ENCODE results near the gene DOCK6. TPM values are rescaled to one million over a fixed set of nuclear protein-coding genes. Genes with fewer than 3 reads are reported as not detected.

The DOCK6 gene
- total RNA-seq, 1 donor from 2014 or later = 86.9 TPM

- Mint-ChIP-seq H3K4me3 (ENCODE audit: unreplicated experiment) (no peak overlapping the region), H3K36me3 (ENCODE audit: unreplicated experiment) (peaks cover 9% of the 10 kb centered on the region), H3K4me1 (ENCODE audit: unreplicated experiment) (peaks cover 37% of the 10 kb centered on the region), H3K27ac (ENCODE audit: unreplicated experiment) (peak overlapping the region; percentile 95), H3K9me3 (ENCODE audit: unreplicated experiment) (no peaks in the 10 kb centered on the region), H3K27me3 (ENCODE audit: unreplicated experiment) (no peaks in the 10 kb centered on the region)
- no peak for DNase-seq (ENCODE audit: extremely low spot score, unreplicated experiment)
- TF ChIP-seq CTCF (IDR thresholded peaks at IDR 0.05) = peak; percentile 27
Measured at GRCh38 chr19:11204076-11204602, 58.2 kb downstream of the DOCK6 start.

- H3K27me3 Mint-ChIP-seq (ENCODE audit: unreplicated experiment) = no peaks in the 10 kb centered on the region
- H3K36me3 Mint-ChIP-seq (ENCODE audit: unreplicated experiment) = peaks cover 7% of the 10 kb centered on the region
- no peak overlapping the region for H3K4me3 Mint-ChIP-seq (ENCODE audit: unreplicated experiment)
- peak overlapping the region; percentile 95 for H3K27ac Mint-ChIP-seq (ENCODE audit: unreplicated experiment)
- peaks cover 43% of the 10 kb centered on the region for H3K4me1 Mint-ChIP-seq (ENCODE audit: unreplicated experiment)
- TF ChIP-seq CTCF (IDR thresholded peaks at IDR 0.05) = peak; percentile 84
- H3K9me3 Mint-ChIP-seq (ENCODE audit: unreplicated experiment) = no peaks in the 10 kb centered on the region
- peak; percentile 92 for DNase-seq (ENCODE audit: extremely low spot score, unreplicated experiment)
Measured at GRCh38 chr19:11203194-11204075, 58.9 kb downstream of the DOCK6 start.

- Mint-ChIP-seq H3K27ac (ENCODE audit: unreplicated experiment) (peak overlapping the region; percentile 95), H3K9me3 (ENCODE audit: unreplicated experiment) (no peaks in the 10 kb centered on the region), H3K36me3 (ENCODE audit: unreplicated experiment) (peaks cover 7% of the 10 kb centered on the region), H3K27me3 (ENCODE audit: unreplicated experiment) (no peaks in the 10 kb centered on the region), H3K4me1 (ENCODE audit: unreplicated experiment) (peaks cover 49% of the 10 kb centered on the region), H3K4me3 (ENCODE audit: unreplicated experiment) (no peak overlapping the region)
- TF ChIP-seq CTCF (IDR thresholded peaks at IDR 0.05) = no peak
- no peak for DNase-seq (ENCODE audit: extremely low spot score, unreplicated experiment)
Measured at GRCh38 chr19:11202488-11203193, 59.7 kb downstream of the DOCK6 start.

- no peak overlapping the region for H3K27ac Mint-ChIP-seq (ENCODE audit: unreplicated experiment)
- H3K4me3 Mint-ChIP-seq (ENCODE audit: unreplicated experiment) = no peak overlapping the region
- no peaks in the 10 kb centered on the region for H3K9me3 Mint-ChIP-seq (ENCODE audit: unreplicated experiment)
- H3K27me3 Mint-ChIP-seq (ENCODE audit: unreplicated experiment) = no peaks in the 10 kb centered on the region
- no peak for TF ChIP-seq CTCF (IDR thresholded peaks at IDR 0.05)
- no peak for DNase-seq (ENCODE audit: extremely low spot score, unreplicated experiment)
- H3K4me1 Mint-ChIP-seq (ENCODE audit: unreplicated experiment) = peaks cover 49% of the 10 kb centered on the region
- H3K36me3 Mint-ChIP-seq (ENCODE audit: unreplicated experiment) = peaks cover 5% of the 10 kb centered on the region
Measured at GRCh38 chr19:11201791-11202190, 60.5 kb downstream of the DOCK6 start.

GRCh38 chr19:11200931-11201330 is 61.4 kb downstream of the DOCK6 start:
- H3K27me3 Mint-ChIP-seq (ENCODE audit: unreplicated experiment) = no peaks in the 10 kb centered on the region
- no peak for DNase-seq (ENCODE audit: extremely low spot score, unreplicated experiment)
- H3K9me3 Mint-ChIP-seq (ENCODE audit: unreplicated experiment) = no peaks in the 10 kb centered on the region
- H3K4me3 Mint-ChIP-seq (ENCODE audit: unreplicated experiment) = no peak overlapping the region
- TF ChIP-seq CTCF (IDR thresholded peaks at IDR 0.05) = no peak
- peaks cover 53% of the 10 kb centered on the region for H3K4me1 Mint-ChIP-seq (ENCODE audit: unreplicated experiment)
- no peak overlapping the region for H3K27ac Mint-ChIP-seq (ENCODE audit: unreplicated experiment)
- H3K36me3 Mint-ChIP-seq (ENCODE audit: unreplicated experiment) = peaks cover 4% of the 10 kb centered on the region

Measured in osteocyte (in vitro differentiated cells).